GM12892 (cell line): ENCODE measurements around the gene L1CAM.

Experiments
- DNase-seq: peaks from one replicate; pipeline ENCODE4 v3.0.0; 2011; ENCODE audit not compliant: insufficient read length
- FAIRE-seq: peaks from 2 replicates; lab custom pipeline; 2011; peaks lifted over from hg19 to GRCh38; lab: Jason Lieb, UNC
- POLR2A ChIP-seq: IDR thresholded peaks from 2 replicates; pipeline ENCODE4 v1.6.1; 2011; ENCODE audit warnings: low read depth, low read length, control low read depth
- POLR2AphosphoS5 ChIP-seq: IDR thresholded peaks from 2 replicates; pipeline ENCODE4 v1.6.1; 2011; ENCODE audit warnings: low read depth, low read length, control low read depth
- TAF1 ChIP-seq: IDR thresholded peaks from 2 replicates; pipeline ENCODE4 v1.6.1; 2011; ENCODE audit warnings: low read depth, mild to moderate bottlenecking, control low read depth, low read length, borderline replicate concordance

L1CAM gene

GRCh38 chrX:153848325-153848724, 37.6 kb downstream of the L1CAM start:
- no peak for FAIRE-seq

GRCh38 chrX:153845842-153846241, 40.1 kb downstream of the L1CAM start:
- TF ChIP-seq TAF1 (no peak), POLR2AphosphoS5 (no peak), POLR2A (no peak)
- FAIRE-seq (no peak), DNase-seq (no peak)

More at GRCh38 chrX:153848325-153848724, 37.6 kb downstream of the L1CAM start:
- no peak for DNase-seq
- no peak for TF ChIP-seq POLR2AphosphoS5
- TF ChIP-seq POLR2A: no peak
- no peak for TF ChIP-seq TAF1

GRCh38 chrX:153845195-153845594, 40.8 kb downstream of the L1CAM start:
- FAIRE-seq: no peak
- no peak for DNase-seq
- TF ChIP-seq TAF1: no peak
- no peak for TF ChIP-seq POLR2AphosphoS5

- no peak for TF ChIP-seq TAF1
- TF ChIP-seq POLR2A: no peak
- no peak for TF ChIP-seq POLR2AphosphoS5
- DNase-seq (no peak), FAIRE-seq (no peak)
Observed at GRCh38 chrX:153844509-153845082, 41.4 kb downstream of the L1CAM start.

- TF ChIP-seq POLR2A (no peak), POLR2AphosphoS5 (no peak), TAF1 (no peak)
- DNase-seq: no peak
- FAIRE-seq: no peak
Observed at GRCh38 chrX:153836921-153837320, 49.1 kb downstream of the L1CAM start.

GRCh38 chrX:153832728-153833127, 53.2 kb downstream of the L1CAM start:
- FAIRE-seq (no peak), DNase-seq (no peak)
- no peak for TF ChIP-seq POLR2AphosphoS5
- TF ChIP-seq POLR2A: no peak

- DNase-seq: no peak
- TF ChIP-seq TAF1 (no peak), POLR2AphosphoS5 (no peak), POLR2A (no peak)
- FAIRE-seq: no peak
Observed at GRCh38 chrX:153831429-153832150, 54.4 kb downstream of the L1CAM start.

GRCh38 chrX:153830640-153831428, 55.1 kb downstream of the L1CAM start:
- TF ChIP-seq POLR2A: no peak
- TF ChIP-seq TAF1: no peak
- TF ChIP-seq POLR2AphosphoS5: no peak
- DNase-seq (no peak), FAIRE-seq (no peak)

GRCh38 chrX:153829799-153830639, 56.0 kb downstream of the L1CAM start, which contains the start of gene PDZD4:
TSS of gene PDZD4 (minus strand) at chrX:153830544. CDS start at chrX:153830298, 246 bp downstream.
- DNase-seq (no peak), FAIRE-seq (no peak)

GRCh38 chrX:153829549-153829798, 56.5 kb downstream of the L1CAM start:
- TF ChIP-seq POLR2AphosphoS5 (no peak), POLR2A (no peak), TAF1 (no peak)
- DNase-seq (no peak), FAIRE-seq (no peak)

More at GRCh38 chrX:153829799-153830639, 56.0 kb downstream of the L1CAM start, which contains the start of gene PDZD4:
- no peak for TF ChIP-seq POLR2AphosphoS5
- no peak for TF ChIP-seq TAF1
- no peak for TF ChIP-seq POLR2A

GRCh38 chrX:153828723-153829548, 57.0 kb downstream of the L1CAM start:
- DNase-seq: no peak
- TF ChIP-seq POLR2A (no peak), POLR2AphosphoS5 (no peak), TAF1 (no peak)
- FAIRE-seq: no peak
